GM18868 (cell line): ENCODE measurements around the gene IRF4.

Source experiments
- ATAC-seq: cut with Tn5 transposase; IDR thresholded peaks from one replicate; pipeline ENCODE4 v1.9.1; 2021; ENCODE audit warnings: mild to moderate bottlenecking, moderate library complexity; ENCODE audit not compliant: unreplicated experiment

Gene IRF4

DNA sequence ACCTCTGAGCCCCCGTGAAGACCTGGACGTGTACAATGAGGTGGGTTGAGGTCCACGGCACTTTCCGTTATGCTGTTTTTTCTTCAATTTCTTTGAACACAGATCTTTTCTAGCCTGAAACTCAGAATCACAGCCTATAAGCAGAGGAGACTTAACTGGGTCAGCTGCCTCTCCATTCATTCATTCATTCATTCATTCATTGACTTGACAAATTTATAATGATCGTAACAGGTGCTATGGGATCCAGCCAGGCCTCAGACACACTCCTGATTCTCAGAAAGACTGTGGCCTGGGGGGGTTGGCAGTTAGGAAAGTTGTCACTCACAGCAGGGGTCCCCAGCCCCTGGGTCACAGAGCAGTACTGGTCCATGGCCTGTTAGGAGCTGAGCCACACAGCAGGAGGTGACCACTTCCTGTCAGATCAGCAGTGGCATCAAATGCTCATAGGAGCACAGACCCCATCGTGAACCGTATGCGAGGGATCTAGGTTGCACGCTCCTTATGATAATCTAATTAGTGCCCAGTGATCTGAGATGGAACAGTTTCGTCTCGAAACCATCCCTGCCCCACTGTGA lies 38.6 kb upstream of the IRF4 start:
- ATAC-seq, result no peak

DNA sequence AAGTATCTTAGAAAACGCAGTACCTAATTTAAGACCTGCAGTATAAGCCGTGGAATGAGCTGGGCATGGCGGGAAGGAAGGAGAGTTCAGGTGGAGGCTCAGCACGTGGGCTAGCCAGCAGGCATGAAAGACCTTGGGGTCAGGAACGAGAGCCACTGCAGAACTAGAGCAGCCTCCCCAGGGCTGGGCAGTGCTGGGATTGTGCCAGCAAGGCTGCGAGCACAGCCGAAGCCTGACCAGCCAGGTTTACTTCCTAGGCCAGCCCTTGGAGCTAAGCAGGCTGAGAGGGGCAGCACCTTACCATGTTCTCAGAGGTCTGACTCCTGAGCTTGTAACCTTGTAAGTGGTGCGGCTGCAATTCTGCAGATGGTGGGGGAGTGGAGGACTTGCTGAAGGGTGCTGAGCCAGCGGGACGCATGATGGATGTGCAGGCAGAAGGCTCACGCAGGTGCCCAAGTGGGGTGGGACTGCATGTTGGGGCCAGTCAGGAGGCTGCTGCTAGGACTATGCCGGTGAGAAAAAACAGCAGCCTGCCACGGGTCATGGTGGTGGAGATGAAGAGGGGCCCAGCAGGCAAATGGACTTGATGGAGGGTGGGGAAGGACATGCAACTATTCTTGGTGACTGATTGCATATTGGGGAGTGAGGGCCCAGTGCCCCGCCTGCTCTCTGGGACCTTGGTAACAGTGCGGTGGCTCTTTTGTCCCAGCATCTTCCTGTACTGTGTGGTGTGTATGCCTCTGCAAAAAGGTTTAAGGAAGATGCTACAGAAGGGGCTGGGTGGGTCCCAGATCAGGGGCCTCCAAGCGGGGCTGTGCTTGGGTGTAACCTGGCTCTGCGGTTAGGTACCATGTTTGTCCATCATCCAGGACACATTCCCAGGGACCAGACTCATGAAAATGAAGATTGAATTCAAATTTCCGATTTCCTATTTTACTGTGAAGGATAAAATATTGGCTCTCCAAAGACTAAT lies 37.6 kb upstream of the IRF4 start:
- no peak for ATAC-seq

DNA sequence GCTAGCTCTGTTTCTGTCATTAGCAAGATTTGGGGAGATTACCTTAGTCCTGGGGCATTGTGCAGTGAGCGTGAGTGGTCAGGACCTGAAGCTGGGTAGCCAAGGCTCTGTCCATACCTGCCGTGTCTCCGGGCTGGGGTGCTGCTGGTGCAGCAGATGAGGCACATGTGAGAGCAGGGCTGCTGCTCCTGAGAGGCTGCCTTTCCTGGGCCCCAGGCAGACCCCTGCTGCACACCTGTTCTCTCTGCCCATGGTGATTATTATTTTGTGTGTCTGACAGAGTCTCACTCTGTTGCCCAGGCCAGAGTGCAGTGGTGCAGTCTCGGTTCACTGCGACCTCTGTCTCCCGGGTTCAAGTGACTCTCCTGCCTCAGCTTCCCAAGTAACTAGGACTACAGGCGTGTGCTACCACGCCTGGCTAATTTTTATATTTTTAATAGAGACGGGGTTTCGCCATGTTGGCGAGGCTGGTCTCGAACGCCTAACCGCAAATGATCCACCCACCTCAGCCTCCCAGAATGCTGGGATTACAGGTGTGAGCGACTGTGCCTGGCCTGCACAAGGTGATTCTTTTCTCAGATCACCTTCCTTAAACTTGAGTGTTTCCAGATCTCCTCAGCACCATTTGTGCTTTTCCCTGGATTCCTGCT lies 36.8 kb upstream of the IRF4 start:
- no peak for ATAC-seq

DNA sequence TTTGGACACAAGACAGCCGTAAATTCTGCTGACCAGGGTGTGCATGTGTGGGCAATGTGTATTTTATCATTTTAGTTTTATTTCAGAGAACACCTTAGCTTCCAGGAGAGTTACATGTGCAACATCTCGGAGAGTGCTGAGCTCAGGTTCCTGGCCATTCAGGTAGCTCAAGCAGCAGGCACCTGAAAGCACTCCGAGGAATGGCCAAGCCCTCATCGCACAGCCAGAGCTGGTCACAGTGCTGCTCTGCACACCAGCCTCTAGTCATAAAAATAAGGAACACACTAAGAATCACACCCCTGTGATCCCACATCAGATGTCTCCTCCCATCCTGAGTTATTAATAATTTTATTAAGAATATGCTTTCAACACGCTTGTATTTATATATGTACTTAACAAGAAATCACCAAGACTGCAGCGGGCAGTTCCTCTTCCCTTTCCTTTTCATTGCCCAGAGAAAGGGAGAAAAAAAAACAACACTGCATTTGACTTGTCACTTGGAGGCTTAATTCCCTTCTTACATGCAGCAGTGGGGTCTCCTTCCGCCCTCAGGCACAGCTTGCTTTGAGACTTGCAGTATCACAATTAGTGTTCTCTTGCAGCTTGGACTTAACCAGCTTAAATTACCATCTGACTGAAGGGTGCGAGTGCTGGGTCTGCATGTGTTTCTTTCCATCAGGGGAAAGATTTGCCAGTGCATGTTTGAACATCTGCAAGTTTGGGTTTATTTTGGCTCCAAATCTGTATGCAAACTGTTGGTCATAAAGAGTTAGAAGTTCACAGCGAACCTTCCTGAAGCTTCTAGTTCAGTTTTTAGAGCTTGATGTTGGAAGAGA lies 36.0 kb upstream of the IRF4 start:
- ATAC-seq, result peak; percentile 28

DNA sequence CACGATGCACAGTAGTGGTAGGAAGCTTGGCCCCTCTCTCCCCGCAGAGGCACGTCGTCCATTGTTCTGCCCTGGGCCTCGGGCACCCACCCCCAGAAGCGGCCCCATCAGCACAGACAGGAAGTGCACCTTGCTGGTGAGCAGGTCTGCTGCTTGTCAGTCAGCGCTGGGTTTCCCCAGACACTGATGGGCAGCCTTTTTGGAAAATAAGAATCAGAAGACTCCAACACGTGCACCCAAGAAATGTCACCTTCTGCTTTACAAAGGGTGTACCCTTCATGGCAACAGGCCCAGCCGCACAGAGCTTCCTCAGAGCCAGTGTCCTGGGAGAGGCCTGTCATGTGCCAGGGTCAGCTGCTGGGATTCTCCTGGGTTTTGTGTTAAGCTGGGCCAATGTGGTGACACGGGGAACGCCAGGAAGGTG lies 34.7 kb upstream of the IRF4 start:
- ATAC-seq, result peak; percentile 74

DNA sequence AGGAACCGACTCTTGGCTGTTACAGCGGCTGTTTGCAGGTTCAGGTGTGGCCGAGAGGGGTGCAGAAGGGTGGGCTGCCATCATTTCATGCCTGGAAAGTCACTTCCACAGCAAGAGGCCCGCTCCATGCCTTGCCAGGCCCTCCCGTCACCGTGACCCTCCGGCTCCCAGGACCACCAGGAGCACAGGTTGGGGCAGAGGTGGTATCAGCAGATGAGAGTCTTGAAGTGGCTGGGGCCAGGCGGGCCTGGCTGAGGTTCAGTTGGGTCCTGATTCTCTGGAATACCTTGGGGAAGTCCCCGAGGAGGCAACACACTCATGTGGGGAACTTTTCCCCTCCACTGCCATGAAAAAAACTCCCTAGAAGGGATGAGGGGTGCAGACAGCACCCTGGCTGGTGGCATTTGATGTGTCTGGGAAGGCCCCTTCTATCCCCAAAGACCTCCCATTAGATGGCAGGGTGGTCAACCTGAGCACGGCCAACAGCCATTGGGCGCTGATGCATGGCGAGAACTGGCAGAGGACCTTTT lies 34.2 kb upstream of the IRF4 start:
- no peak for ATAC-seq

DNA sequence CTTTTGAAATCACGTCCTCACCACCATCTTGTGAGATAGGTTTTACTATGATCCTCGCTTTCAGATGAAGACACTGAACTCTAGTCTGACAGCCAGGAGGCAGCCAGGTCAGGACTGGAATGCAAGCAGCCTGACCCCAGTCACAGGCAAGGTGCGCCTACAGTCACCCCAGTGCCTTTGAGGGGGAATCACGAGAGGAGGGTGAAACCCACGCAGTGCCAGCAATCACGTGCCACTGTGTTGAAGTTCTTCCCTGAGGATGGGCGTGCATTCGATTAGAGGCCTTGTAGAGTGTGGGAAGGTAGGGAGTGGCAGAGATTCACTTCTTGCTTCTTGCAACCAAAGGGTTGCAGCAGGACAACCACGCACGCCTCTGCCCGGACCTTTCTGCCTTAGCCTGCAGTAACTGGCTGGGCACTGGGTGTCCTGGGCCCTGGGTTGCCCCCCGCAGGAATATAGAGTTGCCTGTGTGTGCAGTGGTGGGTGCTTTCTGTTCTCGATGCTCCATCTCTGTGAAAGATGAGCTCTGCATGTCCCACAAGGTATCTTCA lies 33.7 kb upstream of the IRF4 start:
- no peak for ATAC-seq

DNA sequence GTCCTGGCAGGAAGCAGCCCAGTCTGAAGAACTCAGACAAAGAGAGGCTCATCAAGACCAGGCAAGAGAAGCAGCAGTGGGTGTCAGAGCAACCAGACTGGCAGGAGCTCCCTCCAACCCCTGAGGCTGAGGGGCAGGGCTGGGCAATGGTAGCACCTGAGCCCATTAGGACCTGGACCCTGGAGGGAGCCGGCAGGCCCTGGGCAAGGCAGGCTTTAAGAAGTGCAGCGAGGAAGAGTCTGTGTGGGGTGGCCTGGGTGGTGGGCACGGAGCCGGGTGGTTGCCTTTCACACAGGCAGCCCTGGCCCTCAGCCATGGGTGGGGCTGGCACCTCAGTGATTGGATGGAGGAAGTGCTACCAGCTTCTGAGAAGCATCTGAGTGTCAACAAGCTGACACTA lies 33.1 kb upstream of the IRF4 start:
- ATAC-seq, result no peak

DNA sequence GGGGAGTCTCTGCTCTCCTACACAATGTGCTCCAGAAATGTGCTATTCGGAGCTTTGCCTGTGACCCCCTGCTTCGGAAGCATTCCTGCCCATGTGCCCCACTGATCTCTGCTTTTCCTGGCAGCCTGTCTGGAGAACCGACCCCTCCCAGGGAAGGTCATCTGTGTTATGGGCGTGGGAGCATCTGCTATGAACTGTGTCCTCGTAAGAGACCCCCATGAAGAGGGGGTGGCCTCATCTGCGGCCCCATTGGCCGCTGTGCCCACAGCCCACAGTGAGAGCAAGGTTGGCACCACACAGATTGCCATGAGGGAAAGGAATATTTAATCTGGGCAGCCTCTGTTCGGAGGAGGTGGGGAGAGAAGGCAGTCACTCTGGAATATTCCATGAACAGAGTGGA lies 32.7 kb upstream of the IRF4 start:
- no peak for ATAC-seq

DNA sequence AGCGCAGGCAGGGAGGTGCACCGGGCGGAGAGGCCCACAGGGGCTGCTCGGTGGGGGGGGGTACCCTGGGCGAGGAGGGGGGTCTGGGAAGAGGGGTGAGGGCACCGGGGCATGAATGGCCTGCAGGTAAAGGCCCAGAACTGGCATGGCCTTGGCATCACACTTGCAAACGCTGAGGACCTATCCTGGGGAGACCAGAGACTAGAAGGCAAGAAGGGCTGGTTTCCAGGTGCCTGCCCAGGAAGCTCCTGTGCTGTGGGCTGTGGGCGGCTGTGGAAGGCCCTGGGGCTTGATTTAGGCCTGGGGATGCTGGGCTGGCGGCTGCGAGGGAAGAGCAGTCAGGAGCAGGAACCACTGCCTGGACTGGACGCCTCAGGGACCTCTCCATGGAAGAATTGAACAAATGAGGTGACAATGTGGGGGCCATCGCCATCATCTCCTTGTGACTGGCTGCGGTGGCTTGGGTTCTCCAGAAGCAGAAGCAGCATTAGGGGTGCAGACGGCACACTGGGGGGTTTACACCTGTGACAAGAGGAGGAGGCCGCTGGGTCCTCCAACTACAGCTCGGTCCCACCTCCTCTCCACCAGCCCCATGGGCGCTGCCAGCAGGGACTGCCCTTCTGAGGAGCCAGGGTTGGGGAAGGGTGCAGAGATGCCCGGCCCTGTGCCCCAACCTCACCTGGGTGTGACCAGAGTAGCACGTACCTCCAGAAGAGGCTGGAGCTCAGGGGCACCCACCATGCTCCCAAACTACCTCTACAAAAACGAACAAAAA lies 32.1 kb upstream of the IRF4 start:
- no peak for ATAC-seq

DNA sequence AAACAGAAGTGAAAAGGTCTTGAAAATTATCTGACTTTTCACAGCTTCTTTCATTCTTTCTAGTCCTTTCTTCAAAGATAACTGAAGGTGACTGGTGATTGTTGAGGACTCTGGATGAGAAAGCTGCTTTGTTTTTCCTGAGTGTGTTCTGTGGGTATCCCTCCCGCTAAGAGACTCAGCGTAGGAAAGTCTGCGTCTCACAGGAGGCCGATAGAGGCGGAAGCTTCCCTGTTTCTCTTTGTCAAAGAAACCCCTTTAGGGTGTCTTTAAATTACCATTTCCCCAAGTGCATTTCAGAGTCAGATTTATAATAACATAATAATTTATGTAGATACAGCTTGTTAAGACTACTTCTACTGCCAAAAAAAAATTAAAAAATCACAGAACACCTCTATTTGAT lies 31.2 kb upstream of the IRF4 start:
- no peak for ATAC-seq

DNA sequence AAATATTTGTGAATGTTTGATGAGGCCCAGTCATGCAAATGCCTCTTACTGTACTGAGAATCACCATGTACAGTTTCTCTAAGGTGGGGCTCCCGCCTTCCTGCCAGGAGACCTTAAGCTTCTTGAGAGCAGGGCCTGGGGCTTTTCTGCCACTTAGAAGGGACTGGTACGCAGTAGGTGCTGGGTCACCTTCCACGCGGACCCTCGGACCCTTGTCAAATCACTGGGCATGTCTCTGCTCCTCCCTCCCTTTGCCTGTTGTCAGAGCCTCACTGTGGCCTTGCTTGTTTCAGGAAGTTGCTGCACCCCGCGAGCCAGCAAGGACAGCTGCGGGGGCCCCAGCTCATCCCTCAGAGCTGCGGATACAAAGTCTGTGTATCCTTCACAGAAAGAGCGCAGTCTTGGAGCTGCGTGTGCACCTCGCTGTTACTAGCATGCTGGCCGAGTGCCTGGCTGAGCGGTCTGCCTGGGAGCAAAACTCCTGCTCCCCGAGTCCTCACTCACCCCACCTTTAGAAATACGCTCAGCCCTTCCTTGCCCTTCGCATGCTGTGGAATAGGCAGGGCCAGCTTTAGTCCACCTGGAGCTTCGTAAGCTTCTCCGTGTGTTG lies 30.7 kb upstream of the IRF4 start:
- no peak for ATAC-seq

DNA sequence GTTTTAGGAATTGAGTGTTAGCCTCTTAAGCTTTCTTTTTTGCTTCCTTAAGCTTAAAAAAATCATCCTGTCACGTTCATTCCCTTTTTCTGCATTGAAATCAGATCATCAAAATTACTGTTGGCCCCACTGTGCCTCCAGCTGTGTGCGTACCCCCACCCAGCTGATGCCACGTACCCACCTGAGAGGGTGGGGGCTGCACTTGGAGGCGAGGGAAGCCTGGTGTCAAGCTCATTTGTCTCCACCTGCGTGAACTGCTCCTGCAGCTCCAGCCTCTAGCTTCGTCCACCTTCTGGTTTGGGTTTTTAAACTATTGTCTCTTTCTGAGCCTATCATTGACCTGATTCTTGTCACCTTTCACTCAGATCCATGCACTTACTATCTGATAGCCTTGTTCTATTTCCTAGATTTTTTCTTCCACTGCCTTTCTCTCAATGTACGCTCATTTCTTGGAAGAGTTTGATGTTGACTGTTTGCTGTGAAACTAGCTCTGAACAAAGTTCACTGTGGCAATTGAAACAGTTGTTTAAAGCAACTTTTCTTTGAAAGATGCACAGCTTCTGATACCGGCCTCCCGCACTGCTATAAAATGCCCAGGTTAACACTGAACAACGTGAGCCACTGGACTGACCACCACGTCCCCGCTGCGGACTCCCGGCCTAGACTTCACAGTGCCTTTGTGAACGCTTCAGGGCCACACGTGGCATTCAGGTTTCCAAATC lies 30.0 kb upstream of the IRF4 start:
- ATAC-seq, result no peak

DNA sequence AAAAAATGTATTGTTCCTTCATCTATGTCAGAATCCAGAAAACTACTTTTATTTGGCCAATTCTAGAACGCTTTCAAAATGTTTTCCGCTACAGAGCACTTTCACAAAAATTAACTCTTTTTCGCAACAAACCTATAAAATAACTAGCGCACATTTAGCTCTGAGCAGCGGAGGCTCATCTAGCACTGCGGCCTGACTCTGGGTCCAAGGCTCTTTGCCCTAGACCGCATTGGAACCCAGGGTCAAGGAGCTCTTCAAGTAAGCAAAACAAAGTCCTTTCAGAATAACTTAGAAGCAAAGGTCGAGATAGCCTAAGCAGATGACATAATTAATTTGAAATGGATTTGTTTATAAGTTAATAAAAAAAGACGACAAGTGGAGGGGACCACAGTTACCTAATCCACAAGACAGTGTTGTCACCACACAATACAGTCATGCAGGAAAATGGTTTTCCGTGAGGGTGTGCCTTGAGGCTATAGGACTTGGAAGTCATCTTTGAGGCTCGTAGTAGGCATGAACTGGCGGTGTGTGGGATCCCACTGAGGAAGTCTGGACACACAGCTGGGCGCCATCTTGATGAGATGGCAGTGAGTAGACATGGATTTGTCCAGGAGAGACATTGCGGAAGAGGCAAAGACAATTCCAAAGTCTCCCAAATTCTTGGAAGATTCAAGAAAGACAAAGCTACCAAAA lies 29.2 kb upstream of the IRF4 start:
- no peak for ATAC-seq

DNA sequence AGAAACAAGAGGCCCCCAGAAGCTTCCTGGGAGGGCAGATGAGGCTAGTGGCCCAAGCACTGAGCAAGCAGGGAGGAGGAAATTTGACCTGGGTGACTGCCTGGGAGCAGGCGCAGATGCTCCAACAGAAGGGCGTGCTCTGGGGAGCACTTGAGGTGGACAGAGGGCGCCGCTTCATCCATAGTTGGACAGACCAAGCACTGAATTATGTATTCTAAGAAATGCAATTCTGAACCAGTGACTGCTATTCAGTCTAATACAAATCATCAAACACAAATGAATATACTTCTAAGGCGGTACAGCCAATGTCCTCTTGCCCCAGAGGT lies 28.7 kb upstream of the IRF4 start:
- ATAC-seq, result no peak

DNA sequence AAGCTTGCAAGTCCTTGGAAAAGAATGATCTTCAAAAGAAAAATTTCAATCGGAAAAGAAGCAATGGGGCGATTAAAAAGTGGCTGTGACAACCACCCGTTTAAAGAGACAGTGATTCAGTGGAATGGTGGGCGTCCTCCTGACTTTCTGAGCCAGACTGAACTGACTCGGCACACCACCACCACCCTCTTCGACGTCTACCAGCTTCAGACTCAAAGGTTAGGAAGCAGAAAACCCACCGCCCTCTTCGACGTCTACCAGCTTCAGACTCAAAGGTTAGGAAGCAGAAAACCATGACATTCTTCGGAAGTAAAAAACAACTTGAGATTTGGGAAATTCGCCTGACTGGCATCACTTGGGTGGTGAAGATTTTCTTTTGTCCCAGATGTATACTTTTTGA lies 28.3 kb upstream of the IRF4 start:
- no peak for ATAC-seq

DNA sequence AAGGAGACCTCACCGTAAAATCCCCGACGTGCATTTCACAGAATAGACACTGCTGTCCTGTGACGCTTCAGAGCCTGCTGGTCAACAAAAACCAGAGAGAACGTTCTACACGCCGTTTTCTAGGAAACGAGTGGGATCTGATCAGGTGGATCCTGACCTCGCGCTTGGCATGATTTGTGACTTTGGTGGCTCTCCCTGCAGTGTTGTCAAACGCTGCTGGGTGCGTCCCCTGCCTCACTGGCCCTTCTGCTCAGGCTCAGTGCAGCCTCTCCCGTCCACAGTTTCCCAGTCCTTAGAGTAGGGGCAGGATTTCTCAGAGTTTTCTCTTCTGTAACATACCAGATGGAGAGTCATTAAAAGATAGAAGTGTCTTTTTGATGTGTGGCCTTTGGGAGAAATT lies 27.6 kb upstream of the IRF4 start:
- no peak for ATAC-seq
